Ishikawa (cell line): Measurements from ENCODE around the gene ARIH1.

Experiments used
- CEBPB ChIP-seq: IDR thresholded peaks from 2 replicates; pipeline ENCODE4 v1.6.1; 2012
- CREB1 ChIP-seq: IDR thresholded peaks from 2 replicates; pipeline ENCODE4 v1.6.1; 2012; ENCODE audit warnings: low read depth
- EGR1 ChIP-seq: IDR thresholded peaks from 2 replicates; pipeline ENCODE4 v1.6.1; 2012
- EP300 ChIP-seq: IDR thresholded peaks from 2 replicates; pipeline ENCODE4 v1.6.1; 2012; ENCODE audit warnings: borderline replicate concordance
- FOXM1 ChIP-seq: IDR thresholded peaks from 2 replicates; pipeline ENCODE4 v1.6.1; 2012; ENCODE audit warnings: low read depth, borderline replicate concordance
- NFIC ChIP-seq: IDR thresholded peaks from 2 replicates; pipeline ENCODE4 v1.6.1; 2012
- RAD21 ChIP-seq: IDR thresholded peaks from 2 replicates; pipeline ENCODE4 v1.6.1; 2012; ENCODE audit warnings: low read depth
- TAF1 ChIP-seq: IDR thresholded peaks from 2 replicates; pipeline ENCODE4 v1.6.1; 2012; ENCODE audit warnings: low read depth, mild to moderate bottlenecking
- TCF12 ChIP-seq: IDR thresholded peaks from 2 replicates; pipeline ENCODE4 v1.6.1; 2012; ENCODE audit warnings: low read depth
- TEAD4 ChIP-seq: IDR thresholded peaks from 2 replicates; pipeline ENCODE4 v1.6.1; 2012
- YY1 ChIP-seq: IDR thresholded peaks from 2 replicates; pipeline ENCODE4 v1.6.1; 2012; ENCODE audit warnings: low read depth
- ZBTB7A ChIP-seq: IDR thresholded peaks from 2 replicates; pipeline ENCODE4 v1.6.1; 2012; ENCODE audit warnings: low read depth
- TF ChIP-seq, protein P1 (sequence below): IDR thresholded peaks from 2 replicates; pipeline ENCODE4 v1.6.1; 2012
- TF ChIP-seq, protein P2 (sequence below): IDR thresholded peaks from 2 replicates; pipeline ENCODE4 v1.6.1; 2012
- TF ChIP-seq, protein P3 (sequence below): IDR thresholded peaks from 2 replicates; pipeline ENCODE4 v1.6.1; 2012; ENCODE audit warnings: low read depth, mild to moderate bottlenecking

Gene ARIH1

DNA sequence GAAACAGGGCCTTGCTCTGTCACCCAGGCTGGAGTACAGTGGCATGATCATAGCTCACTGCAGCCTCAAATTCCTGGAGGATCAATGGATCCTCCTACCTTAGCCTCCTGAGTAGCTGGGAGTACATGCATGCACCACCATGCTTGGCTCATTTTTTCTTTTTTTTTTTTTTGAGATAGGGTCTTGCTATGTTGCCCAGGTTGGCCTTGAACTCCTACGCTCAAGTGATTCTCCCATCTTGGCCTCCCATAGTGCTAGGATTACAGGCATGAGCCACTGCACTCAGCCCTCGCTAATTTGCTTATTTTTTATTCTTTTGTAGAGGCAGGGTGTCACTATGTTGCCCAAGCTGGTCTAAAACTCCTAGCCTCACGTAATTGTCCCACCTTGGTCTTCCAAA, 6.0 kb upstream of the ARIH1 start:
- TF ChIP-seq, protein P1, sequence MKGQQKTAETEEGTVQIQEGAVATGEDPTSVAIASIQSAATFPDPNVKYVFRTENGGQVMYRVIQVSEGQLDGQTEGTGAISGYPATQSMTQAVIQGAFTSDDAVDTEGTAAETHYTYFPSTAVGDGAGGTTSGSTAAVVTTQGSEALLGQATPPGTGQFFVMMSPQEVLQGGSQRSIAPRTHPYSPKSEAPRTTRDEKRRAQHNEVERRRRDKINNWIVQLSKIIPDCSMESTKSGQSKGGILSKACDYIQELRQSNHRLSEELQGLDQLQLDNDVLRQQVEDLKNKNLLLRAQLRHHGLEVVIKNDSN: no peak
- no peak for TF ChIP-seq TAF1

DNA sequence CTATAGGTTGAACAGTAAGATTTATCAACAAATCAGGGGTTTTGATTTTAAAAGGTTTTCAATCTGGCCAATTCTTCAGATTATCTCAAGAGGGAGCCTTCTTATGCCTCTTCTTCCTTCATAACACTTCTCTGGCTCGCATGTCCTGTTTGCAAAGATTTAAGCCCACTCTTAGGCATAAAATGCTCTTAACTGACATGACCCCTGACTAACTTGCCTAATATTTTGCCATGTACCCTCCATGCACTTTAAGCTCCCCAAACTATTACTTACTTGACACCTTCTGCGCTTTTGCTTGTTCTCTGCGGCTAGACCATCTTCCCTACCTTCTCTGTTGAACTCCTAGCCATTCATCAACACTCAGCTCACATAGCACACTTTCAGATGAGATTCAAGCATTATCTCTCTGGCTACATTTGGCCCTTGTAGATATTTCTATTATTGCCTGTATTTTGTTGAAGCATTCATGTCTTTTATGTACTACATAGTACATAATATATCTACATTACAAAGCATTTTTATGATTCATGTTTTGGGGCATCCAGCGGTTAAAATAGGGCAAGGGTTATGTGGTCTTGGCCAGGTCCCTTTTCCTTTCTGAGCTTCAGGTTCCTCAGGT, 1.0 kb upstream of the ARIH1 start:
- TF ChIP-seq TAF1: no peak
- TF ChIP-seq, protein P2, sequence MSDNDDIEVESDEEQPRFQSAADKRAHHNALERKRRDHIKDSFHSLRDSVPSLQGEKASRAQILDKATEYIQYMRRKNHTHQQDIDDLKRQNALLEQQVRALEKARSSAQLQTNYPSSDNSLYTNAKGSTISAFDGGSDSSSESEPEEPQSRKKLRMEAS: no peak
- no peak for TF ChIP-seq CEBPB
- TF ChIP-seq TEAD4: no peak
- TF ChIP-seq CREB1: no peak
- TF ChIP-seq NFIC: no peak
- TF ChIP-seq FOXM1: no peak
- no peak for TF ChIP-seq TCF12
- TF ChIP-seq, protein P3, sequence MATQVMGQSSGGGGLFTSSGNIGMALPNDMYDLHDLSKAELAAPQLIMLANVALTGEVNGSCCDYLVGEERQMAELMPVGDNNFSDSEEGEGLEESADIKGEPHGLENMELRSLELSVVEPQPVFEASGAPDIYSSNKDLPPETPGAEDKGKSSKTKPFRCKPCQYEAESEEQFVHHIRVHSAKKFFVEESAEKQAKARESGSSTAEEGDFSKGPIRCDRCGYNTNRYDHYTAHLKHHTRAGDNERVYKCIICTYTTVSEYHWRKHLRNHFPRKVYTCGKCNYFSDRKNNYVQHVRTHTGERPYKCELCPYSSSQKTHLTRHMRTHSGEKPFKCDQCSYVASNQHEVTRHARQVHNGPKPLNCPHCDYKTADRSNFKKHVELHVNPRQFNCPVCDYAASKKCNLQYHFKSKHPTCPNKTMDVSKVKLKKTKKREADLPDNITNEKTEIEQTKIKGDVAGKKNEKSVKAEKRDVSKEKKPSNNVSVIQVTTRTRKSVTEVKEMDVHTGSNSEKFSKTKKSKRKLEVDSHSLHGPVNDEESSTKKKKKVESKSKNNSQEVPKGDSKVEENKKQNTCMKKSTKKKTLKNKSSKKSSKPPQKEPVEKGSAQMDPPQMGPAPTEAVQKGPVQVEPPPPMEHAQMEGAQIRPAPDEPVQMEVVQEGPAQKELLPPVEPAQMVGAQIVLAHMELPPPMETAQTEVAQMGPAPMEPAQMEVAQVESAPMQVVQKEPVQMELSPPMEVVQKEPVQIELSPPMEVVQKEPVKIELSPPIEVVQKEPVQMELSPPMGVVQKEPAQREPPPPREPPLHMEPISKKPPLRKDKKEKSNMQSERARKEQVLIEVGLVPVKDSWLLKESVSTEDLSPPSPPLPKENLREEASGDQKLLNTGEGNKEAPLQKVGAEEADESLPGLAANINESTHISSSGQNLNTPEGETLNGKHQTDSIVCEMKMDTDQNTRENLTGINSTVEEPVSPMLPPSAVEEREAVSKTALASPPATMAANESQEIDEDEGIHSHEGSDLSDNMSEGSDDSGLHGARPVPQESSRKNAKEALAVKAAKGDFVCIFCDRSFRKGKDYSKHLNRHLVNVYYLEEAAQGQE: no peak
- no peak for TF ChIP-seq EGR1
- TF ChIP-seq, protein P1: no peak
- no peak for TF ChIP-seq ZBTB7A

- no peak for TF ChIP-seq EGR1
- TF ChIP-seq FOXM1: no peak
- TF ChIP-seq, protein P2: no peak
Measured at GRCh38 chr15:72474466-72474911, 359 bp downstream of the ARIH1 start.

- no peak for TF ChIP-seq EGR1
- TF ChIP-seq, protein P1: no peak
- peak; percentile 66 for TF ChIP-seq TAF1
- TF ChIP-seq, protein P2: peak; percentile 70; the same call in 1 of the 2 replicates
- TF ChIP-seq, protein P3: no peak
- TF ChIP-seq TCF12: no peak
- no peak for TF ChIP-seq NFIC
- 0 out of 2 replicates have a peak, but pooled peaks have one; percentile 52 for TF ChIP-seq ZBTB7A
- TF ChIP-seq YY1: peak; percentile 83
- TF ChIP-seq EP300: no peak
Measured at GRCh38 chr15:72474912-72475628, 940 bp downstream of the ARIH1 start.

GRCh38 chr15:72475674-72476073, 1.5 kb downstream of the ARIH1 start:
- TF ChIP-seq TAF1 (no peak), EGR1 (no peak), EP300 (no peak), TEAD4 (no peak), NFIC (no peak), CREB1 (no peak), CEBPB (no peak), RAD21 (no peak), FOXM1 (no peak), TCF12 (no peak), YY1 (no peak), ZBTB7A (no peak)
- TF ChIP-seq, protein P2: no peak
- TF ChIP-seq, protein P1: no peak
- TF ChIP-seq, protein P3: no peak
